Spleen (tissue), 11 donors: ENCODE measurements around the gene ACACB. TPM values are rescaled to one million over a fixed set of nuclear protein-coding genes. Genes with fewer than 3 reads are reported as not detected.
A peak's percentile ranks its signal among the peaks of the same experiment; 100 is the strongest.

Experiments used
- DNase-seq: peaks from one replicate; pipeline ENCODE4 v3.0.0-alpha.2; 2020
- H3K27ac ChIP-seq, 8 donors: fragments of 200-600 bp; sonication (generic) in 7 of 8; 1 replicate in 4 of 8; 2 replicates in 4 of 8; pipeline versions ENCODE4 v1.5.0 to v1.8.0; 2016 to 2021; ENCODE audit warnings: inconsistent platforms in 4 of 8, mild to moderate bottlenecking in 4 of 8, moderate library complexity in 1 of 8
- H3K27me3 ChIP-seq, 7 donors: fragments of 200-600 bp; sonication (generic) in 6 of 7; replicated peaks in 1 of 7; 1 replicate in 4 of 7; 2 replicates in 3 of 7; pipeline versions ENCODE4 v1.5.0 to v1.8.0; 2016 to 2021; ENCODE audit warnings: inconsistent platforms in 3 of 7, mild to moderate bottlenecking in 1 of 7
- H3K36me3 ChIP-seq, 6 donors: fragments of 200-600 bp; sonication (generic) in 5 of 6; 1 replicate in 4 of 6; 2 replicates in 2 of 6; pipeline versions ENCODE4 v1.5.0 to v1.8.0; 2016 to 2021; ENCODE audit warnings: inconsistent platforms in 2 of 6
- H3K4me1 ChIP-seq, 6 donors: fragments of 200-600 bp; sonication (generic) in 5 of 6; 1 replicate in 3 of 6; 2 replicates in 3 of 6; pipeline versions ENCODE4 v1.5.0 to v1.8.0; 2016 to 2021; ENCODE audit warnings: inconsistent platforms in 3 of 6
- H3K4me3 ChIP-seq, 8 donors: fragments of 200-600 bp; sonication (generic) in 7 of 8; 1 replicate in 4 of 8; 2 replicates in 4 of 8; pipeline versions ENCODE4 v1.5.0 to v1.8.0; 2016 to 2021; ENCODE audit warnings: inconsistent platforms in 4 of 8, mild to moderate bottlenecking in 4 of 8, moderate library complexity in 2 of 8
- H3K9me3 ChIP-seq, 8 donors: fragments of 200-600 bp; sonication (generic) in 7 of 8; 1 replicate in 4 of 8; 2 replicates in 4 of 8; pipeline versions ENCODE4 v1.5.0 to v1.8.0; 2016 to 2021; ENCODE audit warnings: inconsistent platforms in 4 of 8
- CTCF ChIP-seq, 11 experiments: fragments of 200-600 bp in 7 of 11; fragments of 450-650 bp in 4 of 11; sonication (generic) in 4 of 11; IDR thresholded peaks in 8 of 11; conservative IDR thresholded peaks in 3 of 11; 1 replicate in 7 of 11; 2 replicates in 4 of 11; pipeline versions ENCODE4 v1.4.0 to v1.8.0; 2016 to 2021; ENCODE audit warnings: antibody characterized with exemption in 11 of 11, inconsistent platforms in 4 of 11, mild to moderate bottlenecking in 1 of 11
- POLR2A ChIP-seq, 3 donors: fragments of 450-650 bp; IDR thresholded peaks; one replicate each; pipeline ENCODE4 v1.5.1; 2017; ENCODE audit warnings: antibody characterized with exemption in 3 of 3, mild to moderate bottlenecking in 1 of 3
- POLR2AphosphoS5 ChIP-seq, 3 donors: sonication (generic); formaldehyde crosslinking; IDR thresholded peaks; one replicate each; pipeline ENCODE4 v1.5.1; 2017; ENCODE audit warnings: antibody characterized with exemption in 3 of 3
- WGBS, 5 donors: extraction: QIAGEN DNeasy Blood & Tissue Kit in 3 of 5; methylation state at CpG; one replicate each; pipeline versions ENCODE4 v1.1.5 to v1.1.7; 2013 to 2018; 5-methylcytosine and 5-hydroxymethylcytosine counted together
- intact Hi-C: fragments of 100-400 bp; cut with DNase I; formaldehyde crosslinking; loops from one replicate; pipeline ENCODE4 v1.15.0; 2023; ENCODE audit warnings: low total_unique reads
- polyA plus RNA-seq, 3 donors: library from polyadenylated mRNA; stranded (reverse); fragments of 200-250 nt; gene quantifications; one replicate each; pipeline ENCODE4 v1.2.1, GENCODE V29; 2013
- total RNA-seq, 7 donors: library from RNA; depleted of rRNA in 3 of 7; stranded (reverse); fragments of >200 nt in 3 of 7; fragmentation: NEBNext Ultra II Directional in 4 of 7; extraction: Animal tissue kit (Norgen Biotek cat#: 25700) in 4 of 7; gene quantifications; one replicate each; pipeline versions ENCODE4 v1.1.0 to v1.2.1, GENCODE V29; 2016 to 2021
- donor health status: healthy with polysubstance abuse.
- donor health status: DM: no; HTN: no; CAD: no; lungs with moderate emphysema.
- donor health status: DM: no; HTN: no; CAD: no.
- donor health status: Bipolar disorder and iron deficiency.
- donor health status: healthy.
- donor health status: DM: no; HTN: no; CAD: no.
- donor health status: DM: yes; HTN: yes; CAD: no.

Gene ACACB
- total and polyA plus RNA-seq, 10 donors = 2.8 to 111 (median 29.1) TPM

- H3K36me3 ChIP-seq = no peaks in the 10 kb centered on the region
- H3K9me3 ChIP-seq = no peaks in the 10 kb centered on the region
- no peak overlapping the region for H3K27ac ChIP-seq
- DNase-seq = no peak
- no peak for TF ChIP-seq CTCF (IDR thresholded peaks at IDR 0.05 in 8 of 11, conservative IDR thresholded peaks at IDR 0.05 in 3 of 11)
- no peak for TF ChIP-seq POLR2A (IDR thresholded peaks at IDR 0.05)
- no peak for TF ChIP-seq POLR2AphosphoS5 (IDR thresholded peaks at IDR 0.05)
- intact Hi-C loops = no loop called here
- 60 to 91% (median 87%) methylated on average over 3 to 5 of the region's 5 CpGs for WGBS, 5 donors
- H3K4me3 ChIP-seq = no peak overlapping the region
- H3K4me1 ChIP-seq = peaks cover 0 to 7% (median 0%) of the 10 kb centered on the region in 6 donors
- H3K27me3 ChIP-seq = peaks cover 0 to 64% (median 16%) of the 10 kb centered on the region in 7 donors
Measured at GRCh38 chr12:109294286-109294796, 178.0 kb downstream of the ACACB start.

- TF ChIP-seq POLR2AphosphoS5 (IDR thresholded peaks at IDR 0.05) = no peak
- Histone ChIP-seq H3K4me1 (peaks cover 0 to 7% (median 0%) of the 10 kb centered on the region in 6 donors), H3K4me3 (no peak overlapping the region), H3K9me3 (no peaks in the 10 kb centered on the region), H3K36me3 (no peaks in the 10 kb centered on the region), H3K27me3 (peaks cover 0 to 51% (median 16%) of the 10 kb centered on the region in 7 donors), H3K27ac (no peak overlapping the region)
- intact Hi-C loops = no loop called here
- DNase-seq = no peak
- WGBS, 5 donors = 77 to 81% (median 79%) methylated on average over 12 to 13 of the region's 13 CpGs
Measured at GRCh38 chr12:109295764-109296425, 179.5 kb downstream of the ACACB start.

- 57 to 73% (median 66%) methylated on average over 3 of the region's 3 CpGs for WGBS, 5 donors
- intact Hi-C loops = no loop called here
- H3K4me1 ChIP-seq = peaks cover 0 to 6% (median 0%) of the 10 kb centered on the region in 6 donors
- TF ChIP-seq POLR2AphosphoS5 (IDR thresholded peaks at IDR 0.05) = no peak
- no peak for TF ChIP-seq CTCF (IDR thresholded peaks at IDR 0.05 in 8 of 11, conservative IDR thresholded peaks at IDR 0.05 in 3 of 11)
- no peak for TF ChIP-seq POLR2A (IDR thresholded peaks at IDR 0.05)
- no peak overlapping the region for H3K4me3 ChIP-seq
- no peak for DNase-seq
- no peaks in the 10 kb centered on the region for H3K36me3 ChIP-seq
- H3K9me3 ChIP-seq = no peaks in the 10 kb centered on the region
- H3K27me3 ChIP-seq = peaks cover 0 to 48% (median 13%) of the 10 kb centered on the region in 7 donors
- no peak overlapping the region for H3K27ac ChIP-seq
Measured at GRCh38 chr12:109296431-109296830, 180.0 kb downstream of the ACACB start.

- intact Hi-C loops = no loop called here
- H3K27ac ChIP-seq = no peak overlapping the region
Measured at GRCh38 chr12:109299849-109300248, 183.5 kb downstream of the ACACB start.

More at GRCh38 chr12:109299849-109300248, 183.5 kb downstream of the ACACB start:
- Histone ChIP-seq H3K27me3 (peaks cover 0 to 47% (median 6%) of the 10 kb centered on the region in 7 donors), H3K4me1 (no peaks in the 10 kb centered on the region), H3K36me3 (no peaks in the 10 kb centered on the region), H3K9me3 (no peaks in the 10 kb centered on the region), H3K4me3 (no peak overlapping the region)
- no peak for TF ChIP-seq CTCF (IDR thresholded peaks at IDR 0.05 in 8 of 11, conservative IDR thresholded peaks at IDR 0.05 in 3 of 11)
- TF ChIP-seq POLR2AphosphoS5 (IDR thresholded peaks at IDR 0.05) = no peak
- TF ChIP-seq POLR2A (IDR thresholded peaks at IDR 0.05) = no peak
- peak; percentile 19 for DNase-seq
- WGBS, 5 donors = 82 to 93% (median 87%) methylated on average over 7 of the region's 7 CpGs
